WTC11 (cell line): ENCODE results near the gene SPTB. TPM values are rescaled to one million over a fixed set of nuclear protein-coding genes. Genes with fewer than 3 reads are reported as not detected.

Experiments
- ATAC-seq: fragments of 200-7000 bp; cut with Tn5 transposase; 2 replicates; pipeline ENCODE4 v1.10.0; 2021; ENCODE audit warnings: mild to moderate bottlenecking, moderate library complexity
- CTCF ChIA-PET: fragments of 300-600 bp; sonication (Branson Sonifier 250); formaldehyde crosslinking; loops from one replicate; lab custom pipeline; 2021; ENCODE audit warnings: antibody characterized with exemption; lab: Charles Lee
- POLR2A ChIA-PET: fragments of 350-600 bp; sonication (Branson Sonifier 250); formaldehyde crosslinking; loops from one replicate; lab custom pipeline; 2021; ENCODE audit warnings: antibody characterized with exemption; lab: Charles Lee
- DNase-seq: peaks from one replicate; pipeline ENCODE4 v3.0.0; 2021; ENCODE audit warnings: low spot score
- H3K27ac Mint-ChIP-seq: 2 replicates; pipeline ENCODE4 v1.8.0; 2021; ENCODE audit warnings: mixed read lengths
- H3K27me3 Mint-ChIP-seq: 2 replicates; pipeline ENCODE4 v1.8.0; 2021; ENCODE audit warnings: low read depth, mild to moderate bottlenecking, moderate library complexity, mixed read lengths
- H3K36me3 Mint-ChIP-seq: 2 replicates; pipeline ENCODE4 v1.8.0; 2021; ENCODE audit warnings: mixed read lengths
- H3K4me1 Mint-ChIP-seq: 2 replicates; pipeline ENCODE4 v1.8.0; 2022; ENCODE audit warnings: mixed read lengths
- H3K4me3 Mint-ChIP-seq: 2 replicates; pipeline ENCODE4 v1.8.0; 2021; ENCODE audit warnings: mild to moderate bottlenecking, moderate library complexity, mixed read lengths
- H3K9me3 Mint-ChIP-seq: 2 replicates; pipeline ENCODE4 v1.8.0; 2021; ENCODE audit warnings: mixed read lengths
- ARID4B ChIP-seq: sonication (generic); formaldehyde crosslinking; IDR thresholded peaks from 2 replicates; pipeline ENCODE4 v1.8.0; 2023; ENCODE audit warnings: missing genetic modification reagents, mild to moderate bottlenecking, borderline replicate concordance
- CREB1 ChIP-seq: sonication (generic); formaldehyde crosslinking; IDR thresholded peaks from 2 replicates; pipeline ENCODE4 v1.8.0; 2023; ENCODE audit warnings: mild to moderate bottlenecking, missing genetic modification reagents
- E2F5 ChIP-seq: sonication (generic); formaldehyde crosslinking; IDR thresholded peaks from 2 replicates; pipeline ENCODE4 v1.8.1; 2022; ENCODE audit warnings: mild to moderate bottlenecking, moderate library complexity, missing genetic modification reagents
- ETV6 ChIP-seq: sonication (generic); formaldehyde crosslinking; IDR thresholded peaks from 2 replicates; pipeline ENCODE4 v1.8.1; 2022; ENCODE audit warnings: mild to moderate bottlenecking, missing genetic modification reagents
- HMGA2 ChIP-seq: fragments of 250-450 bp; sonication (Bioruptor Pico); IDR thresholded peaks from 2 replicates; pipeline ENCODE4 v1.4.0; 2021; ENCODE audit warnings: mild to moderate bottlenecking, moderate library complexity
- IRF2 ChIP-seq: sonication (generic); formaldehyde crosslinking; IDR thresholded peaks from 2 replicates; pipeline ENCODE4 v1.8.0; 2022; ENCODE audit warnings: low read depth, missing genetic modification reagents, borderline replicate concordance
- JAZF1 ChIP-seq: fragments of 250-450 bp; sonication (Bioruptor Pico); IDR thresholded peaks from 2 replicates; pipeline ENCODE4 v1.9.0; 2021; ENCODE audit warnings: moderate library complexity, mild to moderate bottlenecking, inconsistent platforms
- MXD4 ChIP-seq: fragments of 250-450 bp; sonication (Bioruptor Pico); IDR thresholded peaks from 2 replicates; pipeline ENCODE4 v1.8.0; 2021; ENCODE audit warnings: mild to moderate bottlenecking, moderate library complexity, borderline replicate concordance
- NFATC4 ChIP-seq: fragments of 250-450 bp; sonication (Bioruptor Pico); IDR thresholded peaks from 2 replicates; pipeline ENCODE4 v1.9.0; 2021; ENCODE audit warnings: mild to moderate bottlenecking
- NFYB ChIP-seq: sonication (generic); formaldehyde crosslinking; conservative IDR thresholded peaks from 2 replicates; pipeline ENCODE4 v1.8.0; 2022; ENCODE audit warnings: low read depth, missing genetic modification reagents
- NR2C2 ChIP-seq: sonication (generic); formaldehyde crosslinking; IDR thresholded peaks from 2 replicates; pipeline ENCODE4 v1.8.0; 2022; ENCODE audit warnings: mild to moderate bottlenecking, missing genetic modification reagents
- SOX15 ChIP-seq: fragments of 250-450 bp; sonication (Bioruptor Pico); IDR thresholded peaks from 2 replicates; pipeline ENCODE4 v1.9.0; 2021; ENCODE audit warnings: mild to moderate bottlenecking
- STAT6 ChIP-seq: sonication (generic); formaldehyde crosslinking; conservative IDR thresholded peaks from 2 replicates; pipeline ENCODE4 v1.8.1; 2023; ENCODE audit warnings: mild to moderate bottlenecking, low read depth, missing genetic modification reagents, moderate library complexity
- ZBTB43 ChIP-seq: sonication (generic); formaldehyde crosslinking; IDR thresholded peaks from 2 replicates; pipeline ENCODE4 v1.8.1; 2023; ENCODE audit warnings: mild to moderate bottlenecking, missing genetic modification reagents
- ZNF138 ChIP-seq: sonication (generic); formaldehyde crosslinking; conservative IDR thresholded peaks from 2 replicates; pipeline ENCODE4 v1.8.1; 2022; ENCODE audit warnings: mild to moderate bottlenecking, moderate library complexity, missing genetic modification reagents
- ZNF232 ChIP-seq: sonication (generic); formaldehyde crosslinking; IDR thresholded peaks from 2 replicates; pipeline ENCODE4 v1.8.0; 2022; ENCODE audit warnings: mild to moderate bottlenecking, missing genetic modification reagents
- ZNF263 ChIP-seq: sonication (generic); formaldehyde crosslinking; IDR thresholded peaks from 2 replicates; pipeline ENCODE4 v1.8.1; 2022; ENCODE audit warnings: low read depth, mild to moderate bottlenecking, moderate library complexity, missing genetic modification reagents
- total RNA-seq: library from RNA; stranded (reverse); gene quantifications from 3 replicates; pipeline ENCODE4 v1.2.3, GENCODE V29; 2021
- TF ChIP-seq, protein P1 (sequence below): sonication (generic); formaldehyde crosslinking; IDR thresholded peaks from 2 replicates; pipeline ENCODE4 v1.8.0; 2023; ENCODE audit warnings: missing genetic modification reagents
- TF ChIP-seq, protein P2 (sequence below): sonication (generic); formaldehyde crosslinking; IDR thresholded peaks from 2 replicates; pipeline ENCODE4 v1.8.0; 2022; ENCODE audit warnings: mild to moderate bottlenecking, missing genetic modification reagents
- TF ChIP-seq, protein P3 (sequence below): sonication (generic); formaldehyde crosslinking; IDR thresholded peaks from 2 replicates; pipeline ENCODE4 v1.8.1; 2023; ENCODE audit warnings: mild to moderate bottlenecking, moderate library complexity, missing genetic modification reagents

SPTB gene
- total RNA-seq, 1 experiment from 2014 or later = 3.2 TPM

- TF ChIP-seq, protein P1, sequence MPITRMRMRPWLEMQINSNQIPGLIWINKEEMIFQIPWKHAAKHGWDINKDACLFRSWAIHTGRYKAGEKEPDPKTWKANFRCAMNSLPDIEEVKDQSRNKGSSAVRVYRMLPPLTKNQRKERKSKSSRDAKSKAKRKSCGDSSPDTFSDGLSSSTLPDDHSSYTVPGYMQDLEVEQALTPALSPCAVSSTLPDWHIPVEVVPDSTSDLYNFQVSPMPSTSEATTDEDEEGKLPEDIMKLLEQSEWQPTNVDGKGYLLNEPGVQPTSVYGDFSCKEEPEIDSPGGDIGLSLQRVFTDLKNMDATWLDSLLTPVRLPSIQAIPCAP (CRISPR knock-in tag) = no peak
- no peak for TF ChIP-seq ZNF138 (CRISPR knock-in tag)
- no peak for TF ChIP-seq CREB1 (CRISPR knock-in tag)
- TF ChIP-seq, protein P2, sequence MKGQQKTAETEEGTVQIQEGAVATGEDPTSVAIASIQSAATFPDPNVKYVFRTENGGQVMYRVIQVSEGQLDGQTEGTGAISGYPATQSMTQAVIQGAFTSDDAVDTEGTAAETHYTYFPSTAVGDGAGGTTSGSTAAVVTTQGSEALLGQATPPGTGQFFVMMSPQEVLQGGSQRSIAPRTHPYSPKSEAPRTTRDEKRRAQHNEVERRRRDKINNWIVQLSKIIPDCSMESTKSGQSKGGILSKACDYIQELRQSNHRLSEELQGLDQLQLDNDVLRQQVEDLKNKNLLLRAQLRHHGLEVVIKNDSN (CRISPR knock-in tag) = no peak
- no peak for TF ChIP-seq E2F5
These were observed 38.5 kb upstream of the SPTB start (continued) for GRCh38 chr14:64918216-64918615.

DNA sequence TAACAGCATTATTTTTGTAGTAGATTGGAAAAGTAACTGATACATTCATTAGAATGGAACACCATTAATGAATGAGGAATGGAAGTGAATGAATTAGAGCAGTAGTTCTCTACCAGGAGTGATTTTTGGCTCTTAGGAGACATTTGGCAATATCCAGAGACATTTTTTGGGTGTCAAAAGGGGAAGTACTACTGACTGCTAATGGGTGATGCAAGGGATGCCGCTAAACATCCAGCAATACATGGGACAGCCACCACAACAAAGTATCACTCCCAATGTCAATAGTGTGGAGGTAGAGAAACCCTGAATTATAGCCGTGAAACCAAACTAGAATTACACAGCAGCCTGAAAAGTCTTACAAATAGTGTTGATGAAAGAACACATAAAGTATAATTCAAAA, 36.1 kb upstream of the SPTB start:
- Mint-ChIP-seq H3K27ac (no peak overlapping the region), H3K4me1 (peaks cover 14% of the 10 kb centered on the region), H3K36me3 (0 out of 2 replicates have a peak, but pooled peaks cover 6% of the 10 kb centered on the region), H3K4me3 (peak overlapping the region; percentile 89), H3K9me3 (no peaks in the 10 kb centered on the region), H3K27me3 (no peaks in the 10 kb centered on the region)
- ChIA-PET CTCF (interaction anchor here (1.2 to 2.5 kb wide), 3 partner anchors 37 to 71 kb away, joined by 4 to 6 read pairs (median 6); partner anchors contain the start of gene FNTB), POLR2A (no interaction called here)
- ATAC-seq = no peak
- TF ChIP-seq HMGA2 (CRISPR knock-in tag) = no peak
- TF ChIP-seq IRF2 (CRISPR knock-in tag) = no peak
- no peak for TF ChIP-seq ZBTB43 (CRISPR knock-in tag)
- no peak for TF ChIP-seq JAZF1 (CRISPR knock-in tag)
- DNase-seq = no peak

- H3K4me3 Mint-ChIP-seq = peak overlapping the region; percentile 89
- ChIA-PET CTCF (interaction anchor here (0.6 to 2.5 kb wide), 6 partner anchors 38 to 105 kb away, joined by 3 to 6 read pairs (median 4); partner anchors contain the start of gene FNTB), POLR2A (no interaction called here)
- peak overlapping the region; percentile 94 for H3K27ac Mint-ChIP-seq
- no peaks in the 10 kb centered on the region for H3K9me3 Mint-ChIP-seq
- DNase-seq (no peak), ATAC-seq (no peak)
- TF ChIP-seq ZNF263 (CRISPR knock-in tag) (no peak), NR2C2 (CRISPR knock-in tag) (no peak), STAT6 (no peak), NFATC4 (CRISPR knock-in tag) (no peak), ETV6 (CRISPR knock-in tag) (no peak), NFYB (no peak), MXD4 (CRISPR knock-in tag) (no peak), SOX15 (CRISPR knock-in tag) (no peak), ARID4B (CRISPR knock-in tag) (no peak), ZNF232 (CRISPR knock-in tag) (no peak)
- TF ChIP-seq, protein P3, sequence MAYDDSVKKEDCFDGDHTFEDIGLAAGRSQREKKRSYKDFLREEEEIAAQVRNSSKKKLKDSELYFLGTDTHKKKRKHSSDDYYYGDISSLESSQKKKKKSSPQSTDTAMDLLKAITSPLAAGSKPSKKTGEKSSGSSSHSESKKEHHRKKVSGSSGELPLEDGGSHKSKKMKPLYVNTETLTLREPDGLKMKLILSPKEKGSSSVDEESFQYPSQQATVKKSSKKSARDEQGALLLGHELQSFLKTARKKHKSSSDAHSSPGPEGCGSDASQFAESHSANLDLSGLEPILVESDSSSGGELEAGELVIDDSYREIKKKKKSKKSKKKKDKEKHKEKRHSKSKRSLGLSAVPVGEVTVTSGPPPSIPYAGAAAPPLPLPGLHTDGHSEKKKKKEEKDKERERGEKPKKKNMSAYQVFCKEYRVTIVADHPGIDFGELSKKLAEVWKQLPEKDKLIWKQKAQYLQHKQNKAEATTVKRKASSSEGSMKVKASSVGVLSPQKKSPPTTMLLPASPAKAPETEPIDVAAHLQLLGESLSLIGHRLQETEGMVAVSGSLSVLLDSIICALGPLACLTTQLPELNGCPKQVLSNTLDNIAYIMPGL (CRISPR knock-in tag) = no peak
- H3K36me3 Mint-ChIP-seq = 0 out of 2 replicates have a peak, but pooled peaks cover 6% of the 10 kb centered on the region
- peaks cover 14% of the 10 kb centered on the region for H3K4me1 Mint-ChIP-seq
- no peaks in the 10 kb centered on the region for H3K27me3 Mint-ChIP-seq
These were observed 35.3 kb upstream of the SPTB start for GRCh38 chr14:64915029-64915424.
